GM18499 (cell line): ENCODE results near the gene ADAMTS7.
"Not testable (repeated sequence)": the region's sequence is repeated elsewhere in the genome, so short reads cannot be mapped to it uniquely, and the experiment has no call there.

Source experiments
- ATAC-seq: cut with Tn5 transposase; IDR thresholded peaks from one replicate; pipeline ENCODE4 v1.9.1; 2021; ENCODE audit warnings: moderate number of reproducible peaks; ENCODE audit not compliant: insufficient read depth, unreplicated experiment

The ADAMTS7 gene

DNA sequence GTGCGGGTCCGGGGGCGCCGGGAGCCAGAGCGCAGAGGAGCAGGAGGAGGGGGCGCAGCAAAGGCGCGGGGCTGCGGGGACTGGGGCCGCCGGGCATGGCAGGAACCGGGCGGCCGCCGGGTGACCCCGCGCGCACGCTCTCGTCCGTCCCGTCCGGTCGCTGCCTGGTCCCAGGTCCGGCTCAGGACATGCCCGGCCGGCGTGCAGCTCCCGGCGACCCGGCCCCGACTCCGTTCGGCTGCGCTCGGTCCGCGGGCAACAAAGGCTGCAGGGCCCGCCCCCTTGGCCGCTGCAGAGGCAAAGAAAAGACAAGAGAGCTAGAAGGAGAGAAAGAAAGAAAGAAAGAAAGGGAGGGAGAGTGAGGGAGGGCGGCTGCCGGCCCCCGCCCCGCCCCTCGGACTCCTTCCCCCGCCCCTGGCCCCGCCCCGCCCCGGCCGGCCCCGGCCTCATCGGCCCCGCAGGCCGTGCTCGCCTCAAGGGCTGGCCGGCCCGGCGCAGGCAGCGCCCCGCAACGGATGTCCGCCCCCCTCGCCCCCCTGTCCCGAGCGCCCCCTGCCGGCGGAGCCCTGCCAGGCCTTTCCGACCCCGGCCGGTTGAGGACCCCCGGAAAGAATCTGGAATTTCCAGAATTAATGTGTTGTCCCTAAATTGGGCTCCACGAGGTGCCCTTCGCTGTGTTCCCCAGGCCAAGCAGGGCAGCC, at the start of gene ADAMTS7:
Gene ADAMTS7 (minus strand): TSS at position 341 of the 701 bp plus-strand sequence. CDS start 244 bp downstream, at position 97.
- no peak for ATAC-seq

DNA sequence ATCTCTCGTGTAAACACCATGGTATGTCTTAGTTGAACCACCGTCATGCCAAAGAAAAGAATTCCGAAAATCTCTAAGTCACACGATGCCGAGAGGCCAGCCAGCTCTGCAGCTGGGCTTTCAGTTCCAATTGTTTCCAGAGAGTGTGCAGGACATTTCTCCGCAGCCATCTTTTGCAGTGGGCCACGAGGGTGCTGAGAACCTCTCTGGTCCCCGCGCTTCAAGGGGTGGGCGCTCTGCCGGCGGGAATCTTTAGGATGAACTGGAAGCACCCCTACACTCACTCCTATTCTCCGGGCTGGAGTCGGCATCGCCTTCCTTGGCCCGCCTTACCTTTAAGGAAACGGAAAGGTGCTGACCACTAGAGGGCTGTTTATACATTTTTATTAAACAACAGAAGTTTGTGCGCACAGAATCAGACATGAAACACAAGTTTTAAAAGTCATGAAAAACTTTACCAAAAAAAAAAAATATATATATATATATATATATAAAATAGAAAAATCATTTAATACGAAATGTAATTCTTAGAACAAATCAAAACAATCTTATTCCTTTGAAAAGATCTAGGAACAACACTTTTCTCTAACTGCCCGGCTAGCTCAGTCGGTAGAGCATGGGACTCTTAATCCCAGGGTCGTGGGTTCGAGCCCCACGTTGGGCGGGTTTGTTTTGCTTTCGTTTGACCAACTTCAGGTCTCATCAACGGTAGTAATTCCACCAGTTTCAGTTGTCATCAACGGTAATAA, 48.9 kb upstream of the ADAMTS7 start:
- ATAC-seq: peak; percentile 49

DNA sequence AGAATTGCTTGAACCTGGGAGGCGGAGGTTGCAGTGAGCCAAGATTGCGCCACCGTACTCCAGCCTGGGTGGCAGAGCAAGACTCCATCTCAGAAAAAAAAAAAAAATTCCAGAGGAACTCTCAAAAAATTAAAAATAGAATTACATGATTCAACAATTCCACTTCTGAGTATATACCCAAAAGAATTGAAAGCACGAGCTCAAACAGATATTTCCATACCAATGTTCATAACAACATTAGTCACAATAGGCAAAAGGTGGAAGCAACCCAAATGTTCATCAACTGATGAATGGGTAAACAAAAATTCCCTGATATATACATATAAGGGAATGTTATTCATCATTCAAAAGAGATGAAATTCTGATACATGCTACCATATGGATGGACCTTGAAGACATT, 44.5 kb upstream of the ADAMTS7 start:
- ATAC-seq: no peak

DNA sequence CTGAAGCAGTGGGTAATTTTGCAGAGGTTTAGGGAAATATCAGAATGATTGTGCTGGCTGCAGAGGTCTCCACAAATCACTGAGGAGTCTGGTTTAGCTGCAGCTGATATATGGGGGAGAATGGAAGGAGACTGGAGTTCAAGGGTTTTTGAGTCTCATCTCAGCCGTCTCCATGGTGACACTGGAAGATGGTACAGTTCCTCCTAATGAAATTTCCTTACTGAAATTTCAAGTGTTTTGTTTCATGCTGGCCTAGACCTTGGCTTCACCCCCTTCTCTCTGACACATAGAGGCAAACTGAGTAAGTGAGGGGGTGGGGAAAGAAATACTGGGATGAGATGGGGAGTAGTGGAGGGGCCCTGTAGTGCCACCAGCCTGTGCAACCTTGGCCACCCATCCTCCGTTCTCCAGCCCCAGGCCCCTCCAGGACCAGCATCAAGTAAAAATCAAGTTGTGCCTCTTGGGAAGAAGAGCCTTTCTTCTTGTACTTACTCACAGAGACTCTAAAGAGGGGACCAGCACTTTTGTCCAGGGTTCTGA, 43.6 kb upstream of the ADAMTS7 start:
- no peak for ATAC-seq

DNA sequence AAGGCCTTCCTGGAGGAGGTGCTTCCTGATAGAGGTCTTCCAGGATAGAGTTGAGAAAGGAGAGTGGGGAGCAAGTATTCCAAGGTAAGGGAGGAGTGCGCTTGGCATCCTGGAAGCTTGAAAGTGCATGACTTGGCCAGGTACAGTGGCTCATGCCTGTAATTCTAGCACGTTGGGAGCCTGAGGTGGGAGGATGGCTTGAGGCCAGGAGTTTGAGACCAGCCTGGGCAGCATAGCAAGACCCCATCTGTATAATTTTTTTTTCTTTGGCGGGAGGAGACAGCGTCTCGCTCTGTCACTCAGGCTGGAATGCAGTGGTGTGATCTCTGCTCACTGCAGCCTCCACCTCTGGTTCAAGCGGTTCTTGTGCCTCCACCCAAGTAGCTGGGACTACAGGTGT, 42.2 kb upstream of the ADAMTS7 start:
- no peak for ATAC-seq

- ATAC-seq: no peak
Observed at GRCh38 chr15:78850941-78851755, 39.9 kb upstream of the ADAMTS7 start.

GRCh38 chr15:78850352-78850751, 39.1 kb upstream of the ADAMTS7 start:
- no peak for ATAC-seq

DNA sequence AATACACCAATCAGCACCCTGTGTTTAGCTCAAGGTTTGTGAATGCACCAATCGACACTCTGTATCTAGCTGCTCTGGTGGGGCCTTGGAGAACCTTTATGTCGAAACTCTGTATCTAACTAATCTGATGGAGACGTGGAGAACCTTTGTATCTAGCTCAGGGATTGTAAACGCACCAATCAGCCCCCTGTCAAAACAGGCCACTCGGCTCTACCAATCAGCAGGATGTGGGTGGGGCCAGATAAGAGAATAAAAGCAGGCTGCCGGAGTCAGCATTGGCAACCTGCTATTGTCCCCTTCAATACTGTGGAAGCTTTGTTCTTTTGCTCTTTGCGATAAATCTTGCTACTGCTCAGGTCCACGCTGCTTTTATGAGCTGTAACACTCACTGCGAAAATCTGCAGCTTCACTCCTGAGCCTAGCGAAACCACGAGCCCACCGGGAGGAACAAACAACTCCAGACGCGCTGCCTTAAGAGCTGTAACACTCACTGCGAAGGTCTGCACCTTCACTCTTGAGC, 36.2 kb upstream of the ADAMTS7 start:
- not testable (repeated sequence) for ATAC-seq

DNA sequence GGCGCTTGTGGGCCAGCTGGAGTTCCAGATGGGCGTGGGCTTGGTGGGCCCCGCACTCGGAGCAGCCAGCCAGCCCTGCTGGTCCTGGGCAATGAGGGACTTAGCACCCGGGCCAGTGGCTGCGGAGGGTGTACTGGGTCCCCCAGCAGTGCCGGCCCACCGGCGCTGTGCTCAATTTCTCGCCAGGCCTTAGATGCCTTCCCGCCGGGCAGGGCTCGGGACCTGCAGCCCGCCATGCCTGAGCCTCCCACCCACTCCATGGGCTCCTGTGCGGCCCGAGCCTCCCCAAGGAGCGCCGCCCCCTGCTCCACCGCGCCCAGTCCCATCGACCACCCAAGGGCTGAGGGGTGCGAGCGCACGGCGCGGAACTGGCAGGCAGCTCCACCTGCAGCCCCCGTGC, 35.6 kb upstream of the ADAMTS7 start:
- not testable (repeated sequence) for ATAC-seq

DNA sequence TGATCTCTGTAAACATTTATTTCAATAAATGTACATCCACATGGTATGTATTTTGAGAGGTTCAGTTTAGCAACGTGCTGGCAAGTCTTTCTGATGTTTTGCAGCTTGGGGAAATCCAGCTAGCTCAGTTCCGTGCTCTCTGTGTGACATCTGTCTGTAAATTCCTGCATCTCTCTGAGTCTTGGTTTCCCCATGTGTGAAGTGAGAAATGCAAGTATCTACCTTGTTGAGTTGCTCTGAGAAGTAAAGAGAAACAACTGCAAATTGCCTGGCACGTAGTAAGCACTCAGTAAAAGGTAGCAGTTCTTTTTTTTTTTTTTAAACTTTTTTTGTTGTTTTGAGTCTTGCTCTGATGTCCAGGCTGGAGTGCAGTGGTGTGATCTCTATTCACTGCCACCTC, 31.3 kb upstream of the ADAMTS7 start:
- no peak for ATAC-seq

DNA sequence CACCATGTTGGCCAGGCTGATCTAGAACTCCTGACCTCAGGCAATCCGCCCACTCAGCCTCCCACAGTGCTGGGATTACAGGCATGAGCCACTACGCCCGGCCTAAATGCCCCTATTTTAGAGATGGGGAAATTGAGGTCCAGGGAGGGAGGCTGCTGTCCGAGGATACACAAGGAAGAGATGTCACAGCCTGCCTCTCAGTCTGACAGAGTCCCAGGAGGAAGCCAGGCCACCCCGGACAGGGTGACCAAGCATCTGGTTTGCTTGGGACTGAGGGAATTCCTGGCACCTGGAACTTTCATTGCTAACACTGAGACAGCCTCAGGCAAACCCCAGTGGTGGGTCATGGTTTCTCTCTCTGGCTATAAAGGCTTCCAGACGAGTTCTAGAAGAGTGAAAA, 30.6 kb upstream of the ADAMTS7 start:
- no peak for ATAC-seq

DNA sequence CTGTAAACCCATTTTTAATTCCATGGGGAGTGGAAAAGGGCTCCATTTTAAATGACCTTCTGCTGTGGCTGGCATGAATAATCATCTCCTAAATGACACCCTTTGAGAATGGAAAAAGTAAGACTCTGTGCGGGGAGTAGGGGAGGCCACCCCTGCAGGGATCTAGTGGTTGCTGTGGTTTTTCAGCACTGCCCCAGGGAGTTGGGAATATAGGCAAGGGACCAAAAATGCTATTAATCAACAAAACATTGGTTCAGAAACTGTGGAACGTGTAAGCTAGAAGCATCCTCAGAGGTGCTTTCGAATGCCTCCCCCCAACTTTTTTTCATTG, 30.1 kb upstream of the ADAMTS7 start:
- no peak for ATAC-seq

- ATAC-seq: no peak
Observed at GRCh38 chr15:78840661-78841375, 29.6 kb upstream of the ADAMTS7 start.

GRCh38 chr15:78839151-78839550, 27.9 kb upstream of the ADAMTS7 start:
- ATAC-seq: not testable (repeated sequence)

DNA sequence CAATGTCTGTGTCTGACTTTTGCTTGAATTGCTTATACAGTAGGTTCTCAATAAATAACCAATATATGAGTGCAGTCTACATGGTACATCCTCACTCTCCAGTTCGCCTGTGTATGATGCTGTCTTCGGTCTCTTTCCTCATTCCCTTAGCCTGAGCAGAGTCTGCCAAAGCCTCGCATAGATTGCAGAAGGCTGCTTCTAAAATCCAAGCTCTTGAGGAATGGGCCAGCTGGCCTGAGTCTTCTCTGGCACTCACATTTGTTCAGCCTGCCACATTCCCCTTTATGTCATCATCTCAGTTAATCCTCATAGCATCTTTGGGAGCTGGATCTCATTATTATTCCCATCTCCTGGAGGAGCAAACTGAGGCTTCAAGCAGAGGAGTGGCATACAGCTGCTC, 27.2 kb upstream of the ADAMTS7 start:
- ATAC-seq: no peak

DNA sequence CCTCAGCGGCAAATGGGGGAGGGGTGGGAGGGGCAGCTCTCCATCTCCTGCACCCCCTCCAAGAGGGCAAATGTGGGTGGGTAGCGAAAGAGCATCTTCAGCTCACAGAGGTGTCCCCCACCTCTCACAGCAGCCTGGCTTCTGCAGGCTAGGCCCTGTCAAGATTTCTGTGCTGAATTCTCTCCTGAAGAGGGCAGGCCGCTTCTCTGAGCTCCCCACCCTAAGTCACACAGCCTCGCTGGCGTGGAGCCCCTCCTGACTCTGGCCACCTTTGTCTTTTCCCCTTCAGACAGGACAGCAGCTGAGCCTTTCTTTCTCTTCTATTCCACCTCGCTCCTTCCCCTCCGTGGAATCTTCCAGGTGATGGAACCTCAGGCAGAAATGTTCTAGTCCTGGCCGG, 26.3 kb upstream of the ADAMTS7 start:
- ATAC-seq: no peak

DNA sequence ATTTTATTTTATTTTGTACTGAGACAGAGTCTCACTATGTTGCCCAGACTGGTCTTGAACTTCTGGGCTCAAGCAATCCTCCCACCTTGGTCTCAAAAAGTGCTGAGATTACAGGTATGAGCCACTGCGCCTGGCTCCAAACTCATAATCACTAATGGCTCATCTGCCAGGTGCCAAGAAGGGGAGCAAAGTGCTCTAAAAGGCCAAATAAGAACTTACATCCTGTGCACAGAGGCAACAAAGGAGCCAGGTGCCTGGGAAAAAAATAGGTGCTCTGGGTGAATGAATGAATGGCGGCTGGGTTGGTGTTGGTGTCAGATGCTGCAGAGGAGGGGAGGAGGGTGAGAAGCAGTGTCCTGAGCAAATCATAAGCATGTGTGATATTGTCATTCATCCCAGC, 25.9 kb upstream of the ADAMTS7 start:
- ATAC-seq: no peak

DNA sequence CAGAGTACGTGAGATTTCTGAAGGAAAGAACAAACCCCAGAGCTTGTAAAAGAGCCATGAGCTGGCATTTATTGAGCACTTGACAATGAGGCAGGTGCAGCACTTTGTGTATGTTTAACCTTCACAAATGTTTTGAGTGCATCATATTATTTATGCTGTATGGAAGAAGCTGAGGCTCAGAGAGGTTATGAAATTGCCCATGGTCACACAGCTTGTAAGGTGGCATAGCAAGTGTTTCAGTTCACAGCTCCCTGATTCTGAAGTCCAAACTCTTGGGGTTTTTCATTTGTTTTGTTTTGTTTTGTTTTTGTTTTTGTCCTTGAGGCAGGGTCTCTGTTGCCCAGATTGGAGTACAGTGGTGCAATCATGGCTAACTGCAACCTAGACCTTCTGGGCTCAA, 25.1 kb upstream of the ADAMTS7 start:
- ATAC-seq: no peak

GRCh38 chr15:78831229-78832207, 20.3 kb upstream of the ADAMTS7 start:
- ATAC-seq: no peak
